ENCODE results near the gene TTLL6.

TTLL6 gene

DNA sequence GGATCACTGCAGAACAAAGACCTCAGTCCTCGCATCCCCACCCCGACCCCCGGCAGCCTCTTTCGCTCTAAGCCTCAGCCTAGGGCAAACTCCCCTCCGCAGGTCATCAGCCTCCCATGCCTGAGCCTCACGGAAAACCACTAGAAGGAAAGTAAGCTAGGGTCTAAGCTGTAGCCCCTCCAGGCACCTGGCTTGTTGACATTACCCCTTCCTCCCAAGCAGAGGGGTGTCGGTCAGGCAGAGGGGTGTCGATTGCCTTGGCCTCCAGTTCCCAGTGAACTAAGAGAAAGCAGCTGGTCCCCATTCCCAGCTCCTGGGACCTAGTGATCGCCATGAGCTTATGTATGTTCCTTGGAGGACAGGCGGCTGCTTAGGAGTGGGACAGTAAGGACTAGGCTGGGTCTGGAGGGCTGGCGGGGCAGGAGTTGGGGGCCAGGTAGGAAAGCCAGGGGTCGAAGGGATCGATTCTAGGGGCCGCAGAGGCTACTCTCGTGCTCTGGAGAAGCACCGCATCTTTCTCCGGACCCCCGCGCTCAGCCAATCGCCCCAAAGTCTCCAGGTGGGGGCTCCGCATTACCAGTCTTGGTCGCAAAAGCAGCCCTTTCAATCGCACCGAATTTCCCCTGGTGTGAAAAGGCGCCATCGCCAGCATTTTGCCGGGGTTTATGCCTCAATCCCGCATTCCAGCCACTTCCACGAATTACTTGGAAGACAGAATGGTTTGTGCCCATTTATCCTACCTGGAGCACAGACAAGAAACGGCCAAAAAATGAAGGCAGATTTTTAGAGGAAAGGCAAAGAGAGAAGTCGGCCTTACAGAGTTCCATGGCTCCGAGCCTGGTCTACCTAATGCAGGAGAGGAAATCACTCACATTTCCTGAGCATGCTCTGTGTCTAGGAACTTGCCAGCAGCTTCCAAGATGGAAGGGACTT is 67.1 kb downstream of the TTLL6 start:
- Histone ChIP-seq H3K4me1 (ENCODE audit: low read length) (peaks cover 13% of the 10 kb centered on the region), H3K27me3 (ENCODE audit: low read depth, low read length) (peaks cover 22% of the 10 kb centered on the region), H3K4me3 (ENCODE audit: low read length) (no peak overlapping the region), H3K4me2 (ENCODE audit: low read length) (no peak overlapping the region), H4K20me1 (ENCODE audit: insufficient read depth, low read length) (no peaks in the 10 kb centered on the region), H2AFZ (ENCODE audit: low read depth, low read length) (no peak overlapping the region), H3K79me2 (ENCODE audit: low read length) (no peaks in the 10 kb centered on the region), H3K9me3 (ENCODE audit: insufficient read depth, low read length) (no peaks in the 10 kb centered on the region), H3K36me3 (replicated peaks; ENCODE audit: low read depth, low read length) (no peaks in the 10 kb centered on the region), H3K9ac (ENCODE audit: low read length) (no peak overlapping the region), H3K27ac (ENCODE audit: low read length) (no peak overlapping the region)
- TF ChIP-seq, protein P1, sequence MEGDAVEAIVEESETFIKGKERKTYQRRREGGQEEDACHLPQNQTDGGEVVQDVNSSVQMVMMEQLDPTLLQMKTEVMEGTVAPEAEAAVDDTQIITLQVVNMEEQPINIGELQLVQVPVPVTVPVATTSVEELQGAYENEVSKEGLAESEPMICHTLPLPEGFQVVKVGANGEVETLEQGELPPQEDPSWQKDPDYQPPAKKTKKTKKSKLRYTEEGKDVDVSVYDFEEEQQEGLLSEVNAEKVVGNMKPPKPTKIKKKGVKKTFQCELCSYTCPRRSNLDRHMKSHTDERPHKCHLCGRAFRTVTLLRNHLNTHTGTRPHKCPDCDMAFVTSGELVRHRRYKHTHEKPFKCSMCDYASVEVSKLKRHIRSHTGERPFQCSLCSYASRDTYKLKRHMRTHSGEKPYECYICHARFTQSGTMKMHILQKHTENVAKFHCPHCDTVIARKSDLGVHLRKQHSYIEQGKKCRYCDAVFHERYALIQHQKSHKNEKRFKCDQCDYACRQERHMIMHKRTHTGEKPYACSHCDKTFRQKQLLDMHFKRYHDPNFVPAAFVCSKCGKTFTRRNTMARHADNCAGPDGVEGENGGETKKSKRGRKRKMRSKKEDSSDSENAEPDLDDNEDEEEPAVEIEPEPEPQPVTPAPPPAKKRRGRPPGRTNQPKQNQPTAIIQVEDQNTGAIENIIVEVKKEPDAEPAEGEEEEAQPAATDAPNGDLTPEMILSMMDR (IDR thresholded peaks at IDR 0.05; ENCODE audit: low read depth, low read length), result no peak
- no peak for TF ChIP-seq EZH2phosphoT487 (IDR thresholded peaks at IDR 0.05; ENCODE audit: low read depth)

DNA sequence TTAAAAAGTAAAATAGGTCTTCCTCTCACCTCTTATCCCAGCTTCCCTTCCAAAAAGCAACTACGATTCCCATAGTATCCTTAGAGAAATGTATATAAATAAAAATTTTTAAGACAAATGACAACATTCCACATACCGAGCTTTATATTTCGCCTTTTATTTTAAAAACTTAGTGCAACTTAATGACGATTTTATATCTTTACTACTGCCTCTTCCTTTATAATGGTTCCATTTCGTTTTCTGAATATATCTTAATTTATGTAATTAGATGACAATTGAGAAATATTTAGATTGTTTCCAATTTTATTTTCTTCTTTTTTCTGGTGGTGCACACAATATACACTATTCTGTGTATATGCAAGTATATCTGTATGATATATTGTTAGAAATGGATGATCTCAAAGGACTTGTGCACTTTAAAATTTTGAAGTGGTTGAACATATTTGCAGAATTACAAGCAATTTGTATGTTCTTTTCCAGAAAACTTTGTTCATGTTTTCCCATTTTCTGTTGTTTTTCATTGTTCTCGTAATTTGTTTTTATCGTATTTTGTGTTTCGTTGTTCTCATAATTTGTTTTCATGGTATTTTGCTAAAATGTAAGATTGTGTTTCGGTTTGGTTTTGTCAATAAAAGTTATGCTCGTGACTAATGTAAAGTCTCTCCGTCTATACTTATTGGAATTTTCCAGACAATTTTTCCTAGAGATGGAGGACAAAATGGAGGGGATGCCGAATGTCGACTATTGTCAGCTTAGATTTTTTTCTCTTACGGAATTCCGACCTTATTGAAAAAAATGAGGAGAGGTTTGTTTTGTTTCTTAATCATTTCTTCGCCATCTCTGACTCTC is 68.1 kb downstream of the TTLL6 start:
- Histone ChIP-seq H4K20me1 (ENCODE audit: insufficient read depth, low read length) (no peaks in the 10 kb centered on the region), H3K27me3 (ENCODE audit: low read depth, low read length) (peaks cover 29% of the 10 kb centered on the region), H3K79me2 (ENCODE audit: low read length) (no peaks in the 10 kb centered on the region), H3K9me3 (ENCODE audit: insufficient read depth, low read length) (no peaks in the 10 kb centered on the region), H3K9ac (ENCODE audit: low read length) (no peak overlapping the region), H3K36me3 (replicated peaks; ENCODE audit: low read depth, low read length) (no peaks in the 10 kb centered on the region), H3K27ac (ENCODE audit: low read length) (no peak overlapping the region), H3K4me1 (ENCODE audit: low read length) (peaks cover 13% of the 10 kb centered on the region), H3K4me3 (ENCODE audit: low read length) (no peak overlapping the region), H3K4me2 (ENCODE audit: low read length) (no peak overlapping the region), H2AFZ (ENCODE audit: low read depth, low read length) (no peak overlapping the region)
- TF ChIP-seq EZH2phosphoT487 (IDR thresholded peaks at IDR 0.05; ENCODE audit: low read depth), result no peak
- TF ChIP-seq, protein P1 (IDR thresholded peaks at IDR 0.05; ENCODE audit: low read depth, low read length), result no peak

DNA sequence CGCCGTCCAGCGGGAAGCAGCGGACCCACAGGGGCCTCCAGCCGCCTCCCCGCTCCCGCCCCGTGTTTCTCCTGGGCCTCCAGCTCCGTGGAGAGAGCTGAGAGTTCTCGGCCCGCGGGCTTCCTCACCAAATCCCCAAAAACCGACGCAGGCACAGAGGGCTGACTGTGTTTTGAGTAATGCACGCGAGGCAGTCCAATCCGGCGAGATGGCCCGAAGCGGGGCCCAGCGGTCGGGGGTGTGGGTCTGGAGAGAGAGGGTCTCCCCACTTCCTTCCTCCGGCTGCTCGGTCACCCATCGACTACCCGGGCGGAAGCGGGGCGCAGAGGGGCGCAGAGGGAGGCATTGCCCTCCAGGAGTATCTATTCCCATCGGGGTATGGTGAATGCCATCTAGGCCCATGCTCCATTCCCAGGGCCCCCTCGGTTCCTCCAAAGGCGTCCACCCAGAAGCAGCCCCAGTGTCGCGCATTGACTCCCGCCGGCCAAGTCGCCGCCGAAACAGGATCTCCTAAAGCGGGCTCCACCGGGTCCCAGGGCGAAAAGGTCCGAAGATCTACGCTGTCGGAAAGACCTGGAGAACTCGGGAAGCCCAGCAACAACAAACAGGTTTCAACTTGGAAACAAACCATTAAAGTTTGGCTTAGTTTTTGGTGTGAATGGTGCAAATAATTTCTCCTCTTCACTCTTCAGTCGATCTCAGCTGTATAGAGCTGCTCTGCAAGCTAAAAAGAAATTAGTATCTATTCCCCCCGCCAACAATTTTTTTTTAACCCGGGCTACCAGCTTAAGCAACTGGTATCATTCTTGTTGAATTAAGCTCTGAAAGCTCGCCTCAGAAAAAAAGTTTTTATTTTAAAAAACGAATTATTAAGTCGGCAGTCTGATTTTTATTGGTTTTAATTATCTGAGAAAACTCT is 69.3 kb downstream of the TTLL6 start:
- Histone ChIP-seq H3K9ac (ENCODE audit: low read length) (no peak overlapping the region), H3K27ac (ENCODE audit: low read length) (no peak overlapping the region), H3K79me2 (ENCODE audit: low read length) (no peaks in the 10 kb centered on the region), H3K27me3 (ENCODE audit: low read depth, low read length) (peaks cover 37% of the 10 kb centered on the region), H3K4me3 (ENCODE audit: low read length) (no peak overlapping the region), H4K20me1 (ENCODE audit: insufficient read depth, low read length) (no peaks in the 10 kb centered on the region), H3K4me2 (ENCODE audit: low read length) (no peak overlapping the region), H3K4me1 (ENCODE audit: low read length) (peaks cover 13% of the 10 kb centered on the region), H3K9me3 (ENCODE audit: insufficient read depth, low read length) (no peaks in the 10 kb centered on the region), H2AFZ (ENCODE audit: low read depth, low read length) (no peak overlapping the region), H3K36me3 (replicated peaks; ENCODE audit: low read depth, low read length) (no peaks in the 10 kb centered on the region)
- TF ChIP-seq, protein P1 (IDR thresholded peaks at IDR 0.05; ENCODE audit: low read depth, low read length), result no peak
- no peak for TF ChIP-seq EZH2phosphoT487 (IDR thresholded peaks at IDR 0.05; ENCODE audit: low read depth)

All from OCI-LY3 (cell line).